Lung (tissue), 12 donors: ENCODE data around the gene ZFAND3. TPM values are rescaled to one million over a fixed set of nuclear protein-coding genes. Genes with fewer than 3 reads are reported as not detected.

Source experiments
- ATAC-seq: fragments of 200-7000 bp; cut with Tn5 transposase; one replicate; pipeline ENCODE4 v1.9.1; 2020; ENCODE audit warnings: moderate number of reproducible peaks; ENCODE audit not compliant: insufficient read depth, low FRiP score
- DNase-seq, 3 donors: peaks; one replicate each; pipeline ENCODE4 v3.0.0-alpha.2; 2013 to 2017
- H3K27ac ChIP-seq, 2 donors: one replicate each; pipeline ENCODE4 v1.5.1; 2013; ENCODE audit warnings: mild to moderate bottlenecking in 2 of 2, moderate library complexity in 2 of 2, control low read depth in 1 of 2, inconsistent platforms in 1 of 2, low read depth in 1 of 2, low read length in 1 of 2
- H3K27me3 ChIP-seq, 3 donors: one replicate each; pipeline ENCODE4 v1.5.1; 2013; ENCODE audit warnings: low read length in 2 of 3; ENCODE audit not compliant: control insufficient read depth in 3 of 3, insufficient read depth in 3 of 3
- H3K36me3 ChIP-seq, 4 donors: one replicate each; pipeline ENCODE4 v1.5.1; 2013; ENCODE audit warnings: low read length in 4 of 4, mild to moderate bottlenecking in 1 of 4, moderate library complexity in 1 of 4; ENCODE audit not compliant: control insufficient read depth in 4 of 4, insufficient read depth in 4 of 4
- H3K4me1 ChIP-seq, 5 donors: one replicate each; pipeline ENCODE4 v1.5.1; 2013; ENCODE audit warnings: low read length in 5 of 5, mild to moderate bottlenecking in 2 of 5, moderate library complexity in 1 of 5; ENCODE audit not compliant: control insufficient read depth in 5 of 5, insufficient read depth in 5 of 5
- H3K4me3 ChIP-seq: one replicate; pipeline ENCODE4 v1.5.1; 2013; ENCODE audit warnings: mild to moderate bottlenecking, control low read depth, moderate library complexity
- H3K9ac ChIP-seq, 2 donors: one replicate each; pipeline ENCODE4 v1.5.1; 2013; ENCODE audit warnings: low read length in 2 of 2, control low read depth in 1 of 2; ENCODE audit not compliant: insufficient read depth in 1 of 2
- H3K9me3 ChIP-seq, 4 donors: one replicate each; pipeline ENCODE4 v1.5.1; 2013; ENCODE audit warnings: low read length in 3 of 4, mild to moderate bottlenecking in 1 of 4, moderate library complexity in 1 of 4; ENCODE audit not compliant: control insufficient read depth in 4 of 4, insufficient read depth in 3 of 4
- CTCF ChIP-seq: IDR thresholded peaks from 2 replicates; pipeline ENCODE4 v1.5.1; 2012; ENCODE audit warnings: mild to moderate bottlenecking; ENCODE audit errors: control extremely low read depth, extremely low read depth
- WGBS, 2 donors: extraction: QIAGEN DNeasy Blood & Tissue Kit; methylation state at CpG; one replicate each; pipeline ENCODE4 v1.1.7; 2013; 5-methylcytosine and 5-hydroxymethylcytosine counted together
- polyA plus RNA-seq, 2 donors: library from polyadenylated mRNA; stranded (reverse); fragments of 200-250 nt; gene quantifications; one replicate each; pipeline ENCODE4 v1.2.1, GENCODE V29; 2013
- total RNA-seq, 2 donors: library from RNA; depleted of rRNA in 1 of 2; stranded (reverse); fragments of >200 nt in 1 of 2; gene quantifications; one replicate each; pipeline ENCODE4 v1.2.1, GENCODE V29; 2014 to 2021
- donor health status: control.
- donor health status: control.
- donor health status: Bipolar disorder and iron deficiency.
- donor health status: healthy.
- donor health status: DM: yes; HTN: yes; CAD: no.

Gene ZFAND3
- total and polyA plus RNA-seq, 4 donors, result 27.6 to 63.6 (median 51.3) TPM

GRCh38 chr6:38133932-38134703 lies 314.6 kb downstream of the ZFAND3 start:
- Histone ChIP-seq H3K27ac (no peak overlapping the region), H3K4me1 (peaks cover 0 to 10% (median 2%) of the 10 kb centered on the region in 5 donors), H3K9me3 (peaks cover 0 to 2% (median 0%) of the 10 kb centered on the region in 4 donors), H3K4me3 (no peak overlapping the region), H3K9ac (no peak overlapping the region), H3K27me3 (no peaks in the 10 kb centered on the region), H3K36me3 (peaks cover 0 to 4% (median 0%) of the 10 kb centered on the region in 4 donors)
- 75 to 91% methylated on average over 7 of the region's 7 CpGs for WGBS, 2 donors
- peak; percentile 16 for ATAC-seq
- TF ChIP-seq CTCF, result no peak
- DNase-seq, result no peak

GRCh38 chr6:38134704-38135088 lies 315.2 kb downstream of the ZFAND3 start:
- H3K27me3 ChIP-seq, result no peaks in the 10 kb centered on the region
- WGBS, 2 donors, result 74 to 80% methylated on average over 4 of the region's 4 CpGs
- DNase-seq, result no peak
- peaks cover 0 to 4% (median 0%) of the 10 kb centered on the region in 4 donors for H3K36me3 ChIP-seq
- no peak for TF ChIP-seq CTCF
- no peak for ATAC-seq
- no peak overlapping the region for H3K4me3 ChIP-seq
- no peak overlapping the region for H3K9ac ChIP-seq
- H3K9me3 ChIP-seq, result peaks cover 0 to 2% (median 0%) of the 10 kb centered on the region in 4 donors
- H3K4me1 ChIP-seq, result peaks cover 0 to 10% (median 2%) of the 10 kb centered on the region in 5 donors
- H3K27ac ChIP-seq, result no peak overlapping the region

GRCh38 chr6:38136547-38136946 lies 317.0 kb downstream of the ZFAND3 start:
- Histone ChIP-seq H3K27me3 (no peaks in the 10 kb centered on the region), H3K36me3 (peaks cover 0 to 4% (median 0%) of the 10 kb centered on the region in 4 donors), H3K9ac (no peak overlapping the region), H3K9me3 (no peaks in the 10 kb centered on the region), H3K4me3 (no peak overlapping the region), H3K27ac (no peak overlapping the region), H3K4me1 (peaks cover 0 to 10% (median 2%) of the 10 kb centered on the region in 5 donors)
- ATAC-seq (no peak), DNase-seq (no peak)
- no peak for TF ChIP-seq CTCF
- WGBS, 2 donors, result 92 to 93% methylated on average over 4 of the region's 4 CpGs
